HepG2 (cell line): ENCODE data around the gene TSHZ2. TPM values are rescaled to one million over a fixed set of nuclear protein-coding genes. Genes with fewer than 3 reads are reported as not detected.

Experiments
- MBD4 ChIP-seq: IDR thresholded peaks from 2 replicates; pipeline ENCODE4 v1.6.1; 2012; ENCODE audit warnings: low read length, inconsistent platforms, borderline replicate concordance
- PHF8 ChIP-seq: sonication (generic); formaldehyde crosslinking; IDR thresholded peaks from 2 replicates; pipeline ENCODE4 v1.5.0; 2020; ENCODE audit warnings: missing genetic modification reagents
- POLR2AphosphoS2 ChIP-seq: IDR thresholded peaks from 2 replicates; pipeline ENCODE4 v1.6.1; 2011; ENCODE audit warnings: low read depth, low read length, improper control_type of control experiment
- PRMT3 ChIP-seq: sonication (generic); formaldehyde crosslinking; IDR thresholded peaks from 2 replicates; pipeline ENCODE4 v1.8.1; 2022; ENCODE audit warnings: low read depth, mild to moderate bottlenecking, moderate library complexity, missing genetic modification reagents, borderline replicate concordance
- TAF1 ChIP-seq: sonication (generic); formaldehyde crosslinking; IDR thresholded peaks from 2 replicates; pipeline ENCODE4 v1.4.0; 2020; ENCODE audit warnings: missing genetic modification reagents
- ZEB1 ChIP-seq: IDR thresholded peaks from 2 replicates; pipeline ENCODE4 v1.6.1; 2012; ENCODE audit warnings: mild to moderate bottlenecking, low read depth, inconsistent platforms; ENCODE audit not compliant: insufficient replicate concordance
- ZNF460 ChIP-seq: sonication (generic); formaldehyde crosslinking; IDR thresholded peaks from 2 replicates; pipeline ENCODE4 v1.5.1; 2020; ENCODE audit warnings: missing genetic modification reagents, mild to moderate bottlenecking, borderline replicate concordance
- ZNF841 ChIP-seq: sonication (generic); formaldehyde crosslinking; IDR thresholded peaks from 2 replicates; pipeline ENCODE4 v1.8.1; 2023; ENCODE audit warnings: missing genetic modification reagents, borderline replicate concordance
- polyA plus RNA-seq, 8 experiments: library from polyadenylated mRNA; depleted of rRNA in 3 of 8; stranded (reverse) in 7 of 8; unstranded in 1 of 8; fragments of >200 nt; fragmentation: Illumina TruSeq in 4 of 8; extraction: Trizol in 4 of 8; gene quantifications; 2 replicates each; pipeline versions ENCODE4 v1.2.1 to v1.2.3, GENCODE V29; 2011 to 2016; ENCODE audit warnings: low read depth in 4 of 8, missing spikeins in 1 of 8, mixed read lengths in 1 of 8; ENCODE audit not compliant: insufficient read depth in 1 of 8
- total RNA-seq, 5 experiments: library from RNA; depleted of rRNA; stranded (reverse); fragments of >200 nt; fragmentation: Illumina TruSeq; extraction: Trizol; gene quantifications; 2 replicates each; pipeline ENCODE4 v1.2.3, GENCODE V29; 2016; ENCODE audit warnings: low read depth in 1 of 5
- TF ChIP-seq, protein P1 (sequence below): sonication (generic); formaldehyde crosslinking; IDR thresholded peaks from 2 replicates; pipeline ENCODE4 v1.4.0; 2020; ENCODE audit warnings: missing genetic modification reagents, borderline replicate concordance
- TF ChIP-seq, protein P2 (sequence below), 2 experiments: sonication (generic) in 1 of 2; formaldehyde crosslinking in 1 of 2; IDR thresholded peaks; 2 replicates each; pipeline versions ENCODE4 v1.4.0 to v1.6.1; 2018 to 2020; ENCODE audit warnings: missing genetic modification reagents in 2 of 2, borderline replicate concordance in 1 of 2, low read depth in 1 of 2, mild to moderate bottlenecking in 1 of 2, missing biosample characterization in 1 of 2
- TF ChIP-seq, protein P3 (sequence below): sonication (generic); formaldehyde crosslinking; IDR thresholded peaks from 2 replicates; pipeline ENCODE4 v1.4.0; 2020; ENCODE audit warnings: missing genetic modification reagents, mild to moderate bottlenecking, borderline replicate concordance
- TF ChIP-seq, protein P4 (sequence below): IDR thresholded peaks from 2 replicates; pipeline ENCODE4 v1.6.1; 2016; ENCODE audit warnings: mild to moderate bottlenecking, missing biosample characterization, missing genetic modification reagents
- TF ChIP-seq, protein P5 (sequence below): sonication (generic); formaldehyde crosslinking; IDR thresholded peaks from 2 replicates; pipeline ENCODE4 v1.5.1; 2020; ENCODE audit warnings: mild to moderate bottlenecking, missing genetic modification reagents, moderate library complexity
- TF ChIP-seq, protein P6 (sequence below): fragments of 450-650 bp; IDR thresholded peaks from 2 replicates; pipeline ENCODE4 v1.6.1; 2017

TSHZ2 gene
- total and polyA plus RNA-seq, 2 of the 13 experiments (the other 11 are each of a cell fraction or from before 2014, with no cell fraction given), result 0.01 TPM; not detected in 1

DNA sequence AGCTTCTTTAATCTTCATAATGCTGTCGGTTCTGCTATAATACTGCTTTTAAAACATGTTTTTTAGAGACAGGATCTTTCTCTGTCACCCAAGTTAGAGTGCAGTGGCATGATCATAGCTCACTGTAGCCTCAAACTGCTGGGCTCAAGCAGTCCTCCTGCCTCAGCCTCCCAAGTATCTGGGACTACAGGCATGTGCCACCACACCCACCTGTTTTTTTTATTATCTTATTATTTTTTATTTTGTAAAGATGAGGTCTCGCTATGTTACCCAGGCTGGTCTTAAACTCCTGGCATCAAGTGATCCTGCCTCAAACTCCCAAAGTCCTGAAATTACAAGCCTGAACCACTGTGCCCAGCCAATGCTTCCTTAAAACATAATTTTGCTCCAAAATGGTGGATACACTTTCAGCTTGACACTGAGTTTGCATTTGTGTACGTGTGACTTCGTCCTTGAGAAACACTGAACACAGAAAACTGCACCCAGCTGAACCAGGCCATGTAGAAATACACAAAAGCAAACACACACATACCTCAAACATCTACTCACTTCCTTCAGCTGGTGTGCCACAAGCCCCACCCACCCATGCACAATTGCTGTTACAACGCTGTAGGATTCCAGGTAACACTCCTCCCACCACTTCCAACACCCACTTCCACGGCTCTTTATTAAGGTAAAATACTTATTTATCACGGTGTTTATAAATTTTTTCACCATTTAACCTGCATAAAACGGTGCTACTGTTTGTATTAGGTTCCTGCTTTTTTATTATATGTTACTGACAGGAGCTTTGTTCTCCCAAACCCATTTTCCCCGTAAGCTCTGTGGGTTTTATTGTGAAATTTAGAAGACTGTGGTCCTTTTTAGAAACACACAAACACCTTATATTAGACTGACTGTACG, 109.1 kb downstream of the TSHZ2 start (continued):
- TF ChIP-seq PHF8 (CRISPR knock-in tag) (no peak; the same call in 1 of the 2 replicates), ZEB1 (peak; percentile 61), ZNF841 (CRISPR knock-in tag) (no peak), TAF1 (CRISPR knock-in tag) (no peak), ZNF460 (CRISPR knock-in tag) (no peak), PRMT3 (CRISPR knock-in tag) (no peak), MBD4 (no peak), POLR2AphosphoS2 (no peak)
- TF ChIP-seq, protein P1, sequence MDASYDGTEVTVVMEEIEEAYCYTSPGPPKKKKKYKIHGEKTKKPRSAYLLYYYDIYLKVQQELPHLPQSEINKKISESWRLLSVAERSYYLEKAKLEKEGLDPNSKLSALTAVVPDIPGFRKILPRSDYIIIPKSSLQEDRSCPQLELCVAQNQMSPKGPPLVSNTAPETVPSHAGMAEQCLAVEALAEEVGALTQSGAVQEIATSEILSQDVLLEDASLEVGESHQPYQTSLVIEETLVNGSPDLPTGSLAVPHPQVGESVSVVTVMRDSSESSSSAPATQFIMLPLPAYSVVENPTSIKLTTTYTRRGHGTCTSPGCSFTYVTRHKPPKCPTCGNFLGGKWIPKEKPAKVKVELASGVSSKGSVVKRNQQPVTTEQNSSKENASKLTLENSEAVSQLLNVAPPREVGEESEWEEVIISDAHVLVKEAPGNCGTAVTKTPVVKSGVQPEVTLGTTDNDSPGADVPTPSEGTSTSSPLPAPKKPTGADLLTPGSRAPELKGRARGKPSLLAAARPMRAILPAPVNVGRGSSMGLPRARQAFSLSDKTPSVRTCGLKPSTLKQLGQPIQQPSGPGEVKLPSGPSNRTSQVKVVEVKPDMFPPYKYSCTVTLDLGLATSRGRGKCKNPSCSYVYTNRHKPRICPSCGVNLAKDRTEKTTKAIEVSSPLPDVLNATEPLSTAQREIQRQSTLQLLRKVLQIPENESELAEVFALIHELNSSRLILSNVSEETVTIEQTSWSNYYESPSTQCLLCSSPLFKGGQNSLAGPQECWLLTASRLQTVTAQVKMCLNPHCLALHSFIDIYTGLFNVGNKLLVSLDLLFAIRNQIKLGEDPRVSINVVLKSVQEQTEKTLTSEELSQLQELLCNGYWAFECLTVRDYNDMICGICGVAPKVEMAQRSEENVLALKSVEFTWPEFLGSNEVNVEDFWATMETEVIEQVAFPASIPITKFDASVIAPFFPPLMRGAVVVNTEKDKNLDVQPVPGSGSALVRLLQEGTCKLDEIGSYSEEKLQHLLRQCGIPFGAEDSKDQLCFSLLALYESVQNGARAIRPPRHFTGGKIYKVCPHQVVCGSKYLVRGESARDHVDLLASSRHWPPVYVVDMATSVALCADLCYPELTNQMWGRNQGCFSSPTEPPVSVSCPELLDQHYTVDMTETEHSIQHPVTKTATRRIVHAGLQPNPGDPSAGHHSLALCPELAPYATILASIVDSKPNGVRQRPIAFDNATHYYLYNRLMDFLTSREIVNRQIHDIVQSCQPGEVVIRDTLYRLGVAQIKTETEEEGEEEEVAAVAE (CRISPR knock-in tag), result peak; percentile 23; the same call in 1 of the 2 replicates
- TF ChIP-seq, protein P2, sequence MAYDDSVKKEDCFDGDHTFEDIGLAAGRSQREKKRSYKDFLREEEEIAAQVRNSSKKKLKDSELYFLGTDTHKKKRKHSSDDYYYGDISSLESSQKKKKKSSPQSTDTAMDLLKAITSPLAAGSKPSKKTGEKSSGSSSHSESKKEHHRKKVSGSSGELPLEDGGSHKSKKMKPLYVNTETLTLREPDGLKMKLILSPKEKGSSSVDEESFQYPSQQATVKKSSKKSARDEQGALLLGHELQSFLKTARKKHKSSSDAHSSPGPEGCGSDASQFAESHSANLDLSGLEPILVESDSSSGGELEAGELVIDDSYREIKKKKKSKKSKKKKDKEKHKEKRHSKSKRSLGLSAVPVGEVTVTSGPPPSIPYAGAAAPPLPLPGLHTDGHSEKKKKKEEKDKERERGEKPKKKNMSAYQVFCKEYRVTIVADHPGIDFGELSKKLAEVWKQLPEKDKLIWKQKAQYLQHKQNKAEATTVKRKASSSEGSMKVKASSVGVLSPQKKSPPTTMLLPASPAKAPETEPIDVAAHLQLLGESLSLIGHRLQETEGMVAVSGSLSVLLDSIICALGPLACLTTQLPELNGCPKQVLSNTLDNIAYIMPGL (CRISPR knock-in tag; IDR thresholded peaks at IDR 0.05; ENCODE audit: borderline replicate concordance in 1 of 2, low read depth in 1 of 2), result no peak; a peak in 1 of 4 replicates
- TF ChIP-seq, protein P3, sequence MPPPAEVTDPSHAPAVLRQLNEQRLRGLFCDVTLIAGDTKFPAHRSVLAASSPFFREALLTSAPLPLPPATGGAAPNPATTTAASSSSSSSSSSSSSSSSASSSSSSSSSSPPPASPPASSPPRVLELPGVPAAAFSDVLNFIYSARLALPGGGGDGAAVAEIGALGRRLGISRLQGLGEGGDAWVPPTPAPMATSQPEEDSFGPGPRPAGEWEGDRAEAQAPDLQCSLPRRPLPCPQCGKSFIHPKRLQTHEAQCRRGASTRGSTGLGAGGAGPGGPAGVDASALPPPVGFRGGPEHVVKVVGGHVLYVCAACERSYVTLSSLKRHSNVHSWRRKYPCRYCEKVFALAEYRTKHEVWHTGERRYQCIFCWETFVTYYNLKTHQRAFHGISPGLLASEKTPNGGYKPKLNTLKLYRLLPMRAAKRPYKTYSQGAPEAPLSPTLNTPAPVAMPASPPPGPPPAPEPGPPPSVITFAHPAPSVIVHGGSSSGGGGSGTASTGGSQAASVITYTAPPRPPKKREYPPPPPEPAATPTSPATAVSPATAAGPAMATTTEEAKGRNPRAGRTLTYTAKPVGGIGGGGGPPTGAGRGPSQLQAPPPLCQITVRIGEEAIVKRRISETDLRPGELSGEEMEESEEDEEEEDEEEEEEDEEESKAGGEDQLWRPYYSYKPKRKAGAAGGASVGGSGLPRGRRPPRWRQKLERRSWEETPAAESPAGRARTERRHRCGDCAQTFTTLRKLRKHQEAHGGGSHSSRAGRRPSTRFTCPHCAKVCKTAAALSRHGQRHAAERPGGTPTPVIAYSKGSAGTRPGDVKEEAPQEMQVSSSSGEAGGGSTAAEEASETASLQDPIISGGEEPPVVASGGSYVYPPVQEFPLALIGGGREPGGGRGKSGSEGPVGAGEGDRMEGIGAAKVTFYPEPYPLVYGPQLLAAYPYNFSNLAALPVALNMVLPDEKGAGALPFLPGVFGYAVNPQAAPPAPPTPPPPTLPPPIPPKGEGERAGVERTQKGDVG (CRISPR knock-in tag), result peak; percentile 89
- TF ChIP-seq, protein P4, sequence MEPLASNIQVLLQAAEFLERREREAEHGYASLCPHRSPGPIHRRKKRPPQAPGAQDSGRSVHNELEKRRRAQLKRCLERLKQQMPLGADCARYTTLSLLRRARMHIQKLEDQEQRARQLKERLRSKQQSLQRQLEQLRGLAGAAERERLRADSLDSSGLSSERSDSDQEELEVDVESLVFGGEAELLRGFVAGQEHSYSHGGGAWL (CRISPR knock-in tag), result no peak
- TF ChIP-seq, protein P5, sequence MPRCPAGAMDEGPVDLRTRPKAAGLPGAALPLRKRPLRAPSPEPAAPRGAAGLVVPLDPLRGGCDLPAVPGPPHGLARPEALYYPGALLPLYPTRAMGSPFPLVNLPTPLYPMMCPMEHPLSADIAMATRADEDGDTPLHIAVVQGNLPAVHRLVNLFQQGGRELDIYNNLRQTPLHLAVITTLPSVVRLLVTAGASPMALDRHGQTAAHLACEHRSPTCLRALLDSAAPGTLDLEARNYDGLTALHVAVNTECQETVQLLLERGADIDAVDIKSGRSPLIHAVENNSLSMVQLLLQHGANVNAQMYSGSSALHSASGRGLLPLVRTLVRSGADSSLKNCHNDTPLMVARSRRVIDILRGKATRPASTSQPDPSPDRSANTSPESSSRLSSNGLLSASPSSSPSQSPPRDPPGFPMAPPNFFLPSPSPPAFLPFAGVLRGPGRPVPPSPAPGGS (CRISPR knock-in tag), result 0 out of 2 replicates have a peak, but pooled peaks have one; percentile 49
- TF ChIP-seq, protein P6, sequence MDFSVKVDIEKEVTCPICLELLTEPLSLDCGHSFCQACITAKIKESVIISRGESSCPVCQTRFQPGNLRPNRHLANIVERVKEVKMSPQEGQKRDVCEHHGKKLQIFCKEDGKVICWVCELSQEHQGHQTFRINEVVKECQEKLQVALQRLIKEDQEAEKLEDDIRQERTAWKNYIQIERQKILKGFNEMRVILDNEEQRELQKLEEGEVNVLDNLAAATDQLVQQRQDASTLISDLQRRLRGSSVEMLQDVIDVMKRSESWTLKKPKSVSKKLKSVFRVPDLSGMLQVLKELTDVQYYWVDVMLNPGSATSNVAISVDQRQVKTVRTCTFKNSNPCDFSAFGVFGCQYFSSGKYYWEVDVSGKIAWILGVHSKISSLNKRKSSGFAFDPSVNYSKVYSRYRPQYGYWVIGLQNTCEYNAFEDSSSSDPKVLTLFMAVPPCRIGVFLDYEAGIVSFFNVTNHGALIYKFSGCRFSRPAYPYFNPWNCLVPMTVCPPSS, result no peak
